ENCODE measurements around the gene GLI1. TPM values are rescaled to one million over a fixed set of nuclear protein-coding genes. Genes with fewer than 3 reads are reported as not detected.

GLI1 gene
- polyA plus RNA-seq, 1 donor (not counting 4 experiments of a cell fraction or from before 2014, with no cell fraction given): 1.0 TPM

DNA sequence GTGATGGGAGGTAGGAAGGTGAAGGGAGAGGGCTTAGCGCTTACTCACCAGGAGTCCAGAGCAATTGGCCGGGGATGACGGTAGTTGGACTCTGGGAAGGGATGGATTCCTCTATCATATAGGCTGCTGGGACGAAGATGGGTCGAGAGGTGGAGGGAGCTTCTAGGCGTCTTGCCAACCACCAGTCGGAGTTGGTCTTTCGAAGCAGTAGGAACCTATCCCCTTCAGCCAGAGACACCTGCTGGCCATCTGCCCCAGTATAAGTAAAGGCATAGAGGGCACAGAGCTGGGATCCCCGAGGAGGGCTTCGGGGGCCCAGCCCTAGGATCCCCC is 19.4 kb downstream of the GLI1 start:
- H3K79me2 ChIP-seq (ENCODE audit: control insufficient read depth, insufficient read depth, low read length): no peaks in the 10 kb centered on the region
- FAIRE-seq: no peak
- dilution Hi-C loops (cut with MboI; ENCODE audit: extremely low pct_ligation_motif_present, low sequenced_read_pairs): no loop called here
- H3K4me2 ChIP-seq (ENCODE audit: control insufficient read depth, extremely low read depth, insufficient read depth, low read depth, low read length): no peak overlapping the region
- H3K27ac ChIP-seq (ENCODE audit: control insufficient read depth, insufficient read depth, low read length): no peak overlapping the region
- no peaks in the 10 kb centered on the region for H3K9me3 ChIP-seq (ENCODE audit: control insufficient read depth, low read depth, low read length)
- no peak for DNase-seq (ENCODE audit: low read depth, low spot score)
- peaks cover 3% of the 10 kb centered on the region for H3K4me1 ChIP-seq (ENCODE audit: control insufficient read depth, extremely low read depth, insufficient read depth, low read length)
- no peak overlapping the region for H3K4me3 ChIP-seq (ENCODE audit: control insufficient read depth in 2 of 3, extremely low read depth in 1 of 3, insufficient read depth in 2 of 3, low read depth in 1 of 3, low read length in 3 of 3)
- H4K20me1 ChIP-seq (ENCODE audit: control insufficient read depth, extremely low read depth, insufficient read depth, low read length): no peaks in the 10 kb centered on the region
- H3K9me1 ChIP-seq (ENCODE audit: control insufficient read depth, extremely low read depth, insufficient read depth, low read length): no peaks in the 10 kb centered on the region
- no peaks in the 10 kb centered on the region for H3K36me3 ChIP-seq (ENCODE audit: control insufficient read depth in 2 of 2, extremely low read depth in 1 of 2, insufficient read depth in 2 of 2, low read length in 2 of 2)
- H3K27me3 ChIP-seq (ENCODE audit: control insufficient read depth, extremely low read depth, insufficient read depth, low read length): peaks cover 57% of the 10 kb centered on the region
- TF ChIP-seq EZH2 (IDR thresholded peaks at IDR 0.05; ENCODE audit: low read length): no peak
- TF ChIP-seq, protein P1, sequence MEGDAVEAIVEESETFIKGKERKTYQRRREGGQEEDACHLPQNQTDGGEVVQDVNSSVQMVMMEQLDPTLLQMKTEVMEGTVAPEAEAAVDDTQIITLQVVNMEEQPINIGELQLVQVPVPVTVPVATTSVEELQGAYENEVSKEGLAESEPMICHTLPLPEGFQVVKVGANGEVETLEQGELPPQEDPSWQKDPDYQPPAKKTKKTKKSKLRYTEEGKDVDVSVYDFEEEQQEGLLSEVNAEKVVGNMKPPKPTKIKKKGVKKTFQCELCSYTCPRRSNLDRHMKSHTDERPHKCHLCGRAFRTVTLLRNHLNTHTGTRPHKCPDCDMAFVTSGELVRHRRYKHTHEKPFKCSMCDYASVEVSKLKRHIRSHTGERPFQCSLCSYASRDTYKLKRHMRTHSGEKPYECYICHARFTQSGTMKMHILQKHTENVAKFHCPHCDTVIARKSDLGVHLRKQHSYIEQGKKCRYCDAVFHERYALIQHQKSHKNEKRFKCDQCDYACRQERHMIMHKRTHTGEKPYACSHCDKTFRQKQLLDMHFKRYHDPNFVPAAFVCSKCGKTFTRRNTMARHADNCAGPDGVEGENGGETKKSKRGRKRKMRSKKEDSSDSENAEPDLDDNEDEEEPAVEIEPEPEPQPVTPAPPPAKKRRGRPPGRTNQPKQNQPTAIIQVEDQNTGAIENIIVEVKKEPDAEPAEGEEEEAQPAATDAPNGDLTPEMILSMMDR (optimal IDR thresholded peaks at IDR 0.05 in 1 of 3, IDR thresholded peaks at IDR 0.05 in 1 of 3, conservative IDR thresholded peaks at IDR 0.05 in 1 of 3; ENCODE audit: extremely low read depth in 1 of 3, insufficient read depth in 2 of 3, low read length in 3 of 3): no peak
- no peak overlapping the region for H3K9ac ChIP-seq (ENCODE audit: control insufficient read depth, extremely low read depth, insufficient read depth, low read length)
- H2AFZ ChIP-seq (ENCODE audit: control insufficient read depth, low read length): no peak overlapping the region

DNA sequence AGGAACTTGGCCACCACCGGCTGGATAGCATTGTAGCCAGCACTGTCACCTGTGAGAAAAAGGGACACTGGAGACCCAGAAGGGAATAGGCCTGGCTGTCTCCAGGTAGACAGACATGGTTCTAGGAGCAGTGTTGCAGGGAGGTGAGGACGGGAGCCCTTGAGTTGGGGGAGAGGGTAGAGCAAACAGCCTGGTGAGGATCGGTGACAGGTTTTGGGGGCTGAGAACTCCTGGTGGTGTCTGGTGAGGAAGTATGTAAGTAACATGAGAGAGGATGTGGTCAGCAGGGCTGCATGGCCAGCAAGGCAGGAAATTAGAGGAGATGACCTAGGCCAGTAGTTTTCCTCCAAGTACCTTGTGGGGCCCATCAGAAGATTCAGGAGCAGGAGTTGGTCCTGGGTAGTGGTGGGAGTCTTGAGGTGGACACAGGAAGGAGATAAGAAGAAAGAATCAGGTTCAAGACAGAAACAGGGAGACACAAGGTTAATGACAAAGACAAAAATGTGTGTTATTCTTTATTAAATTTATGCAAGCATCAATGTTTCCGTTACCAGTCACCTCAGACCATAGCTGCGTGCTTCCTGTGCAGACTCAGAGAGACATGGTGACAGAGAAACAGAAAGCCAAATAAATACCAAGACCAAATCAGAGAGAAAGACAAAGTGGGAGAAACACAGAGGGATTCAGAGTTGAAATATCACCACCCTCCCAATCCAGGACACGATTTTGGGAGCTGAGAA is 20.0 kb downstream of the GLI1 start, which contains the start of gene ARHGAP9:
Gene ARHGAP9 (minus strand): TSS at position 491 of the 740 bp plus-strand sequence. CDS start 460 bp downstream, at position 31.
- Histone ChIP-seq H3K4me1 (ENCODE audit: control insufficient read depth, extremely low read depth, insufficient read depth, low read length) (peaks cover 3% of the 10 kb centered on the region), H3K9ac (ENCODE audit: control insufficient read depth, extremely low read depth, insufficient read depth, low read length) (no peak within 1 kb of the TSS), H3K79me2 (ENCODE audit: control insufficient read depth, insufficient read depth, low read length) (no peaks in the 10 kb centered on the region), H2AFZ (ENCODE audit: control insufficient read depth, low read length) (no peak within 1 kb of the TSS), H3K9me1 (ENCODE audit: control insufficient read depth, extremely low read depth, insufficient read depth, low read length) (no peaks in the 10 kb centered on the region), H3K27ac (ENCODE audit: control insufficient read depth, insufficient read depth, low read length) (no peak within 1 kb of the TSS), H3K4me2 (ENCODE audit: control insufficient read depth, extremely low read depth, insufficient read depth, low read depth, low read length) (no peak within 1 kb of the TSS), H4K20me1 (ENCODE audit: control insufficient read depth, extremely low read depth, insufficient read depth, low read length) (no peaks in the 10 kb centered on the region), H3K4me3 (ENCODE audit: control insufficient read depth in 2 of 3, extremely low read depth in 1 of 3, insufficient read depth in 2 of 3, low read depth in 1 of 3, low read length in 3 of 3) (no peak within 1 kb of the TSS), H3K36me3 (ENCODE audit: control insufficient read depth in 2 of 2, extremely low read depth in 1 of 2, insufficient read depth in 2 of 2, low read length in 2 of 2) (no peaks in the 10 kb centered on the region), H3K9me3 (ENCODE audit: control insufficient read depth, low read depth, low read length) (no peaks in the 10 kb centered on the region), H3K27me3 (ENCODE audit: control insufficient read depth, extremely low read depth, insufficient read depth, low read length) (peaks cover 51% of the 10 kb centered on the region)
- DNase-seq (ENCODE audit: low read depth, low spot score) (no peak), FAIRE-seq (no peak)
- dilution Hi-C loops (cut with MboI; ENCODE audit: extremely low pct_ligation_motif_present, low sequenced_read_pairs): no loop called here
- TF ChIP-seq, protein P1 (optimal IDR thresholded peaks at IDR 0.05 in 1 of 3, IDR thresholded peaks at IDR 0.05 in 1 of 3, conservative IDR thresholded peaks at IDR 0.05 in 1 of 3; ENCODE audit: extremely low read depth in 1 of 3, insufficient read depth in 2 of 3, low read length in 3 of 3): no peak
- no peak for TF ChIP-seq EZH2 (IDR thresholded peaks at IDR 0.05; ENCODE audit: low read length)
